Measurements from ENCODE around the gene RAPGEF4.

RAPGEF4 gene

DNA sequence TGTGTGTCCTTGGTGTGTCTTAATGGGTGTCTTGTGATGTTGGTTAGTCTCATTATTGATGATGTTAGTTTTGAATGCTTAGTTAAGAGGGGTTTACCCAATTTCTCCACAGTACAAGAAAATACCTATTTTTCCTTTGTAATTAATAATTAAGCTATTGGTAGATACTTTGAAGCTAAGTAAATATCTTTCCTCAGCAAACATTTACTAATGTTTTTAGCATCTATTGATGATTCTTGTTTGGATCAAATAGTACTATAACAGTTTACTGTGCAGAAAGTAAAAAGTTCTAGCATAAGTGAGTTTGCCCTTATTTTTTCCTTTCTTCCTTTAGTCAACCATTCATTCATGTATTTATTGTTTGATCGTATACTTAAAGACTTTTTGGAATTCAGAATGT, 359.1 kb downstream of the RAPGEF4 start:
- H3K4me3 ChIP-seq (ENCODE audit: low read depth in 1 of 2, low read length in 2 of 2) = no peak overlapping the region
- H3K36me3 ChIP-seq (ENCODE audit: insufficient read depth, low read length) = peaks cover 30% of the 10 kb centered on the region
- H4K20me1 ChIP-seq (ENCODE audit: insufficient read depth, low read length) = peaks cover 5% of the 10 kb centered on the region; the same call in 1 of the 2 replicates
- ATAC-seq (ENCODE audit: insufficient read depth, low read depth) (no peak), DNase-seq (no peak)
- no peaks in the 10 kb centered on the region for H3K4me1 ChIP-seq (ENCODE audit: insufficient read depth, low read length)
- H3K9ac ChIP-seq (ENCODE audit: low read depth, low read length) = no peak overlapping the region
- no peaks in the 10 kb centered on the region for H3K27me3 ChIP-seq (ENCODE audit: insufficient read depth, low read length, poor library complexity)
- peaks cover 4% of the 10 kb centered on the region for H3K79me2 ChIP-seq (ENCODE audit: insufficient read depth, low read length)
- H3K9me3 ChIP-seq (ENCODE audit: insufficient read depth, low read length, severe bottlenecking) = no peaks in the 10 kb centered on the region
- no peak overlapping the region for H3K4me2 ChIP-seq (ENCODE audit: insufficient read depth, low read length)
- H3K27ac ChIP-seq (ENCODE audit: low read length) = no peak overlapping the region
- TF ChIP-seq CTCF (IDR thresholded peaks at IDR 0.05; ENCODE audit: borderline replicate concordance, extremely low read depth, low read length, poor library complexity, severe bottlenecking) (no peak), EZH2 (IDR thresholded peaks at IDR 0.05; ENCODE audit: borderline replicate concordance, low read depth, low read length, severe bottlenecking) (no peak)
- no peak overlapping the region for H2AFZ ChIP-seq (ENCODE audit: low read depth, low read length)

DNA sequence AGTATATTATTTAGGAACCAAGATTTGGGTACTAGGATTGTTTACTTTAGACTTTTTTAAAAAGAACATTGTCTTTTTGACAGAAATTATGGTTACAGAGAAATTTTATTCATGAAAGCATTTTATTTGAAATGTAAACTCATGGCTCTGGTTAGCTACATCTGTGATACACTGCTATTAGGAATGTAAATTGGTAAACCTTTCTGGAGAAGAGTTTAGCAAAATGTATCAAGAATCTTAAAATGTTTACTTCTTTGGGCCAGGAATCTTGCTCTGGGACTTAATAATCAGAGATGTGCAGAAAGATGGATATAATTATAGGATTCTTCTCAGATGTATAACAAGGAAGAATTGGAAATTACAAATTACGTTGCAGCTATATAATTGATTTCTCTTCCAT, 359.7 kb downstream of the RAPGEF4 start:
- no peak for ATAC-seq (ENCODE audit: insufficient read depth, low read depth)
- TF ChIP-seq EZH2 (IDR thresholded peaks at IDR 0.05; ENCODE audit: borderline replicate concordance, low read depth, low read length, severe bottlenecking) (no peak), CTCF (IDR thresholded peaks at IDR 0.05; ENCODE audit: borderline replicate concordance, extremely low read depth, low read length, poor library complexity, severe bottlenecking) (no peak)
- Histone ChIP-seq H3K79me2 (ENCODE audit: insufficient read depth, low read length) (peaks cover 4% of the 10 kb centered on the region), H3K27me3 (ENCODE audit: insufficient read depth, low read length, poor library complexity) (no peaks in the 10 kb centered on the region), H4K20me1 (ENCODE audit: insufficient read depth, low read length) (peaks cover 4% of the 10 kb centered on the region; the same call in 1 of the 2 replicates), H3K9ac (ENCODE audit: low read depth, low read length) (no peak overlapping the region), H3K4me1 (ENCODE audit: insufficient read depth, low read length) (no peaks in the 10 kb centered on the region), H2AFZ (ENCODE audit: low read depth, low read length) (no peak overlapping the region), H3K4me3 (ENCODE audit: low read depth in 1 of 2, low read length in 2 of 2) (no peak overlapping the region), H3K4me2 (ENCODE audit: insufficient read depth, low read length) (no peak overlapping the region), H3K9me3 (ENCODE audit: insufficient read depth, low read length, severe bottlenecking) (no peaks in the 10 kb centered on the region), H3K27ac (ENCODE audit: low read length) (no peak overlapping the region), H3K36me3 (ENCODE audit: insufficient read depth, low read length) (peaks cover 29% of the 10 kb centered on the region)
- DNase-seq = no peak

DNA sequence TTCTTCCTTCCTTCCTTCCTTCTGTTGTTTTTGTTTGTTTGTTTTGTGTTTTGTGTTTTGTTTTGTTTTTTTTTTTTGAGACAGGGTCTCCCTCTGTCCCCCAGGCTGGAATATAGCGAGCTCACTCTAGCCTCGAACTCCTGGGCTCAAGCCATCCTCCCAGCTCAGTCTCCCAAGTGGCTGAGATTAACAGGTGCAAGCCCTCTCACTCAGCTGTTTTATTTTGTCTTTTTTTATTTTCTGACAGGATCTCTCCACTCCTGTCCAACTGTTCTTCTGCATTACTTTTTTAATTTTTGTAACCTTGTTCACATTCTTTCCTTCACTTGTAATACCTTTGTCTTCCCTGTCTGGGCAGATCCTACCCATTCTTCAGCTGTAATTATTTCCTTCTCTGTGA, 363.6 kb downstream of the RAPGEF4 start:
- no peaks in the 10 kb centered on the region for H4K20me1 ChIP-seq (ENCODE audit: insufficient read depth, low read length)
- no peak for ATAC-seq (ENCODE audit: insufficient read depth, low read depth)
- no peak overlapping the region for H3K27ac ChIP-seq (ENCODE audit: low read length)
- no peak overlapping the region for H3K4me2 ChIP-seq (ENCODE audit: insufficient read depth, low read length)
- peaks cover 17% of the 10 kb centered on the region for H3K36me3 ChIP-seq (ENCODE audit: insufficient read depth, low read length)
- no peak for DNase-seq
- H3K9me3 ChIP-seq (ENCODE audit: insufficient read depth, low read length, severe bottlenecking) = no peaks in the 10 kb centered on the region
- H3K4me1 ChIP-seq (ENCODE audit: insufficient read depth, low read length) = no peaks in the 10 kb centered on the region
- no peaks in the 10 kb centered on the region for H3K27me3 ChIP-seq (ENCODE audit: insufficient read depth, low read length, poor library complexity)
- H2AFZ ChIP-seq (ENCODE audit: low read depth, low read length) = no peak overlapping the region
- no peak for TF ChIP-seq EZH2 (IDR thresholded peaks at IDR 0.05; ENCODE audit: borderline replicate concordance, low read depth, low read length, severe bottlenecking)
- no peak for TF ChIP-seq CTCF (IDR thresholded peaks at IDR 0.05; ENCODE audit: borderline replicate concordance, extremely low read depth, low read length, poor library complexity, severe bottlenecking)
- H3K9ac ChIP-seq (ENCODE audit: low read depth, low read length) = no peak overlapping the region
- no peak overlapping the region for H3K4me3 ChIP-seq (ENCODE audit: low read depth in 1 of 2, low read length in 2 of 2)
- no peaks in the 10 kb centered on the region; the same call in 1 of the 2 replicates for H3K79me2 ChIP-seq (ENCODE audit: insufficient read depth, low read length)

DNA sequence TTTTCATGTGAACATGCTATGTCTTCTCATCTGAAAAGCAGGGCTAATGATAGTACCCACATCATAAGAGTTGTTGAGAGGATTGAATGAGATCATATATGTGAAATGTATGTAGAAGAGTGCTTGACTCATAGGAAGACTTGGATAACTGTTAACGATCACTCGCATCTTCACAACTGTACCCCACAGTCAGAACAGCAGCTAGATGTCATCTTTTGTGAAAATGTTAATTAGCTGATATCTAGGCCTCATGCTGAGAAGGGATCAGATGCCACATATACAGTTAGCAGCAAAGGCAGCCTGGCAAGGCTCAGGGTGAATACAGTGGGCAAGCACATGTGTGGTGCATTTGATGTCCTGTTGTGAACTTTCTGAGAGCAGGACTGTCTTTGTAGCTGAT, 364.2 kb downstream of the RAPGEF4 start:
- Histone ChIP-seq H3K36me3 (ENCODE audit: insufficient read depth, low read length) (peaks cover 17% of the 10 kb centered on the region), H3K27ac (ENCODE audit: low read length) (no peak overlapping the region), H3K4me3 (ENCODE audit: low read depth in 1 of 2, low read length in 2 of 2) (no peak overlapping the region), H3K79me2 (ENCODE audit: insufficient read depth, low read length) (no peaks in the 10 kb centered on the region; the same call in 1 of the 2 replicates), H3K9ac (ENCODE audit: low read depth, low read length) (no peak overlapping the region), H3K9me3 (ENCODE audit: insufficient read depth, low read length, severe bottlenecking) (no peaks in the 10 kb centered on the region), H3K27me3 (ENCODE audit: insufficient read depth, low read length, poor library complexity) (no peaks in the 10 kb centered on the region), H3K4me2 (ENCODE audit: insufficient read depth, low read length) (no peak overlapping the region), H3K4me1 (ENCODE audit: insufficient read depth, low read length) (no peaks in the 10 kb centered on the region), H4K20me1 (ENCODE audit: insufficient read depth, low read length) (0 out of 2 replicates have a peak, but pooled peaks cover 1% of the 10 kb centered on the region), H2AFZ (ENCODE audit: low read depth, low read length) (no peak overlapping the region)
- DNase-seq (no peak), ATAC-seq (ENCODE audit: insufficient read depth, low read depth) (no peak)
- no peak for TF ChIP-seq EZH2 (IDR thresholded peaks at IDR 0.05; ENCODE audit: borderline replicate concordance, low read depth, low read length, severe bottlenecking)
- TF ChIP-seq CTCF (IDR thresholded peaks at IDR 0.05; ENCODE audit: borderline replicate concordance, extremely low read depth, low read length, poor library complexity, severe bottlenecking) = no peak

All from DND-41 (cell line).